ENCODE data around the gene GALNT2.

GALNT2 gene

GRCh38 chr1:230187290-230187689, 120.3 kb downstream of the GALNT2 start:
- no peak overlapping the region for H3K27ac ChIP-seq (replicated peaks)
- no peaks in the 10 kb centered on the region for H3K27me3 ChIP-seq (ENCODE audit: insufficient read depth, poor library complexity, severe bottlenecking)
- no peak overlapping the region for H3K4me3 ChIP-seq (replicated peaks; ENCODE audit: insufficient read depth, low read length)
- no peak for TF ChIP-seq REST (IDR thresholded peaks at IDR 0.05; ENCODE audit: insufficient replicate concordance, low read depth)
- no peak for TF ChIP-seq SPI1 (IDR thresholded peaks at IDR 0.05; ENCODE audit: borderline replicate concordance, low read depth)
- TF ChIP-seq POLR2AphosphoS5 (IDR thresholded peaks at IDR 0.05; ENCODE audit: low read depth), result no peak
- no peak for TF ChIP-seq CTCF (IDR thresholded peaks at IDR 0.05; ENCODE audit: insufficient read depth, low read length)
- TF ChIP-seq GABPA (IDR thresholded peaks at IDR 0.05; ENCODE audit: low read depth), result no peak
- DNase-seq (ENCODE audit: low read depth in 1 of 2, low spot score in 1 of 2), result no peak

- H3K27me3 ChIP-seq (ENCODE audit: insufficient read depth, poor library complexity, severe bottlenecking), result no peaks in the 10 kb centered on the region
- TF ChIP-seq GABPA (IDR thresholded peaks at IDR 0.05; ENCODE audit: low read depth) (no peak), SPI1 (IDR thresholded peaks at IDR 0.05; ENCODE audit: borderline replicate concordance, low read depth) (no peak), POLR2AphosphoS5 (IDR thresholded peaks at IDR 0.05; ENCODE audit: low read depth) (no peak), REST (IDR thresholded peaks at IDR 0.05; ENCODE audit: insufficient replicate concordance, low read depth) (no peak), CTCF (IDR thresholded peaks at IDR 0.05; ENCODE audit: insufficient read depth, low read length) (no peak)
- no peak overlapping the region for H3K4me3 ChIP-seq (replicated peaks; ENCODE audit: insufficient read depth, low read length)
- no peak for DNase-seq (ENCODE audit: low read depth in 1 of 2, low spot score in 1 of 2)
- no peak overlapping the region for H3K27ac ChIP-seq (replicated peaks)
These were observed 121.8 kb downstream of the GALNT2 start for GRCh38 chr1:230188826-230189225.

GRCh38 chr1:230189341-230189740, 122.3 kb downstream of the GALNT2 start:
- H3K27ac ChIP-seq (replicated peaks), result no peak overlapping the region
- no peak for DNase-seq (ENCODE audit: low read depth in 1 of 2, low spot score in 1 of 2)
- no peaks in the 10 kb centered on the region for H3K27me3 ChIP-seq (ENCODE audit: insufficient read depth, poor library complexity, severe bottlenecking)
- TF ChIP-seq SPI1 (IDR thresholded peaks at IDR 0.05; ENCODE audit: borderline replicate concordance, low read depth), result no peak
- no peak for TF ChIP-seq GABPA (IDR thresholded peaks at IDR 0.05; ENCODE audit: low read depth)
- TF ChIP-seq CTCF (IDR thresholded peaks at IDR 0.05; ENCODE audit: insufficient read depth, low read length), result no peak
- no peak for TF ChIP-seq POLR2AphosphoS5 (IDR thresholded peaks at IDR 0.05; ENCODE audit: low read depth)
- TF ChIP-seq REST (IDR thresholded peaks at IDR 0.05; ENCODE audit: insufficient replicate concordance, low read depth), result no peak
- H3K4me3 ChIP-seq (replicated peaks; ENCODE audit: insufficient read depth, low read length), result no peak overlapping the region
